Tibial artery (tissue), 4 donors: ENCODE results near the gene FOXB2.

Source experiments
- DNase-seq, 2 donors: peaks; one replicate each; pipeline ENCODE4 v3.0.0-alpha.2; 2019
- H3K27ac ChIP-seq, 2 donors: fragments of 200-600 bp; sonication (generic) in 1 of 2; 1 replicate in 1 of 2; 2 replicates in 1 of 2; pipeline ENCODE4 v1.5.1; 2018 to 2019; ENCODE audit warnings: mild to moderate bottlenecking in 1 of 2
- H3K27me3 ChIP-seq, 2 donors: fragments of 200-600 bp; sonication (generic) in 1 of 2; one replicate each; pipeline versions ENCODE4 v1.5.1 to v1.6.0; 2016 to 2019
- H3K36me3 ChIP-seq, 3 donors: fragments of 200-600 bp; sonication (generic) in 2 of 3; one replicate each; pipeline ENCODE4 v1.5.1; 2016 to 2019; ENCODE audit warnings: mild to moderate bottlenecking in 2 of 3
- H3K4me1 ChIP-seq, 4 donors: fragments of 200-600 bp; sonication (generic) in 2 of 4; 1 replicate in 3 of 4; 2 replicates in 1 of 4; pipeline ENCODE4 v1.5.1; 2016 to 2019
- H3K4me3 ChIP-seq, 2 donors: fragments of 200-600 bp; sonication (generic) in 1 of 2; 1 replicate in 1 of 2; 2 replicates in 1 of 2; pipeline ENCODE4 v1.5.1; 2018 to 2019; ENCODE audit warnings: mild to moderate bottlenecking in 2 of 2
- H3K9me3 ChIP-seq, 3 donors: fragments of 200-600 bp; sonication (generic) in 1 of 3; one replicate each; pipeline ENCODE4 v1.5.1; 2016 to 2019
- CTCF ChIP-seq, 2 experiments: fragments of 200-600 bp in 1 of 2; fragments of 450-650 bp in 1 of 2; IDR thresholded peaks; one replicate each; pipeline ENCODE4 v1.5.1; 2017 to 2019; ENCODE audit warnings: antibody characterized with exemption in 2 of 2, mild to moderate bottlenecking in 1 of 2, moderate library complexity in 1 of 2
- intact Hi-C: fragments of 100-400 bp; cut with DNase I; formaldehyde crosslinking; loops from one replicate; pipeline ENCODE4 v1.15.0; 2023; ENCODE audit warnings: low total_unique reads

FOXB2 gene

GRCh38 chr9:76987594-76988200, 31.8 kb upstream of the FOXB2 start:
- intact Hi-C loops, result loop anchor here (5.0 kb wide), 2 partner anchors 60 to 180 kb away; no protein-coding TSS in a partner anchor
- DNase-seq, result no peak
- TF ChIP-seq CTCF (IDR thresholded peaks at IDR 0.05), result peak; percentile 46 to 54
- no peak overlapping the region for H3K27ac ChIP-seq
- H3K27me3 ChIP-seq, result no peaks in the 10 kb centered on the region
- H3K4me3 ChIP-seq, result no peak overlapping the region
- no peaks in the 10 kb centered on the region for H3K9me3 ChIP-seq
- H3K4me1 ChIP-seq, result peaks cover 0 to 11% (median 0%) of the 10 kb centered on the region in 4 donors
- H3K36me3 ChIP-seq, result no peaks in the 10 kb centered on the region

- Histone ChIP-seq H3K4me3 (no peak overlapping the region), H3K27me3 (no peaks in the 10 kb centered on the region), H3K36me3 (no peaks in the 10 kb centered on the region), H3K4me1 (peaks cover 0 to 11% (median 0%) of the 10 kb centered on the region in 4 donors), H3K9me3 (no peaks in the 10 kb centered on the region), H3K27ac (no peak overlapping the region)
- no peak for DNase-seq
- intact Hi-C loops, result loop anchor here (5.0 kb wide), 2 partner anchors 62 to 182 kb away; no protein-coding TSS in a partner anchor
- no peak for TF ChIP-seq CTCF (IDR thresholded peaks at IDR 0.05)
These were observed 30.5 kb upstream of the FOXB2 start for GRCh38 chr9:76988941-76989340.

GRCh38 chr9:76989501-76989900, 30.0 kb upstream of the FOXB2 start:
- intact Hi-C loops, result loop anchor here (5.0 kb wide), 2 partner anchors 62 to 182 kb away; no protein-coding TSS in a partner anchor
- H3K27ac ChIP-seq, result no peak overlapping the region
- peaks cover 0 to 6% (median 0%) of the 10 kb centered on the region in 4 donors for H3K4me1 ChIP-seq
- DNase-seq, result no peak
- no peaks in the 10 kb centered on the region for H3K27me3 ChIP-seq
- H3K4me3 ChIP-seq, result no peak overlapping the region
- TF ChIP-seq CTCF (IDR thresholded peaks at IDR 0.05), result no peak
- no peaks in the 10 kb centered on the region for H3K36me3 ChIP-seq
- no peaks in the 10 kb centered on the region for H3K9me3 ChIP-seq

- intact Hi-C loops, result no loop called here
These were observed 22.8 kb upstream of the FOXB2 start for GRCh38 chr9:76996700-76997099.

GRCh38 chr9:76999261-76999660, 20.2 kb upstream of the FOXB2 start:
- Histone ChIP-seq H3K9me3 (no peaks in the 10 kb centered on the region), H3K27me3 (peaks cover 0 to 3% of the 10 kb centered on the region in 2 donors), H3K36me3 (no peaks in the 10 kb centered on the region), H3K4me1 (no peaks in the 10 kb centered on the region), H3K4me3 (no peak overlapping the region), H3K27ac (no peak overlapping the region)
- no peak for TF ChIP-seq CTCF (IDR thresholded peaks at IDR 0.05)
- no peak for DNase-seq
- intact Hi-C loops, result no loop called here

More at GRCh38 chr9:76996700-76997099, 22.8 kb upstream of the FOXB2 start:
- DNase-seq, result peak in 1 of 2 donors; percentile 47
- TF ChIP-seq CTCF (IDR thresholded peaks at IDR 0.05), result peak; percentile 62 to 63
- H3K27ac ChIP-seq, result no peak overlapping the region
- H3K36me3 ChIP-seq, result no peaks in the 10 kb centered on the region
- H3K9me3 ChIP-seq, result no peaks in the 10 kb centered on the region
- no peak overlapping the region for H3K4me3 ChIP-seq
- H3K27me3 ChIP-seq, result peaks cover 0 to 3% of the 10 kb centered on the region in 2 donors
- no peaks in the 10 kb centered on the region for H3K4me1 ChIP-seq
